Endothelial cell of umbilical vein (primary cell): ENCODE results near the gene TEAD3. TPM values are rescaled to one million over a fixed set of nuclear protein-coding genes. Genes with fewer than 3 reads are reported as not detected.

ENCODE experiments used
- BruUV-seq: library from RNA; stranded (reverse); fragments of 400-500 nt; replicated peaks from 2 replicates; lab custom pipeline; 2021; lab: Mats Ljungman, UMichigan
- CTCF ChIA-PET: fragments of 300-600, 350-600 bp; sonication (Branson Sonifier 250); formaldehyde crosslinking; loops from one replicate; lab custom pipeline; 2021; ENCODE audit warnings: antibody characterized with exemption, inconsistent platforms; lab: Charles Lee
- POLR2A ChIA-PET: fragments of 300-600, 350-600 bp; sonication (Branson Sonifier 250); formaldehyde crosslinking; loops from one replicate; lab custom pipeline; 2021; ENCODE audit warnings: antibody characterized with exemption, inconsistent platforms; lab: Charles Lee
- DNase-seq: peaks from one replicate; pipeline ENCODE4 v3.0.0-alpha.2; 2011; ENCODE audit warnings: low read depth, low spot score
- FAIRE-seq: peaks from 2 replicates; lab custom pipeline; 2011; peaks lifted over from hg19 to GRCh38; lab: Jason Lieb, UNC
- H2AFZ ChIP-seq: 2 replicates; pipeline ENCODE4 v1.6.0; 2012; ENCODE audit warnings: low read depth, low read length, control low read depth, inconsistent platforms
- H3K27ac ChIP-seq: 2 replicates; pipeline ENCODE4 v1.5.1; 2011; ENCODE audit warnings: low read depth, mild to moderate bottlenecking, control low read depth, low read length, moderate library complexity; ENCODE audit not compliant: insufficient read depth
- H3K27me3 ChIP-seq, 2 experiments: 2 replicates each; pipeline versions ENCODE4 v1.6.0 to v1.6.1; 2011; ENCODE audit warnings: low read length in 2 of 2, mixed read lengths in 1 of 2; ENCODE audit not compliant: control insufficient read depth in 2 of 2, insufficient read depth in 2 of 2
- H3K36me3 ChIP-seq, 2 experiments: 2 replicates in 1 of 2; 3 replicates in 1 of 2; pipeline ENCODE4 v1.5.1; 2011; ENCODE audit warnings: low read length in 2 of 2, mild to moderate bottlenecking in 1 of 2, moderate library complexity in 1 of 2; ENCODE audit not compliant: control insufficient read depth in 2 of 2, insufficient read depth in 2 of 2; ENCODE audit errors: extremely low read depth in 1 of 2
- H3K4me1 ChIP-seq: 3 replicates; pipeline ENCODE4 v1.5.1; 2011; ENCODE audit warnings: mild to moderate bottlenecking, low read length; ENCODE audit not compliant: control insufficient read depth, insufficient read depth; ENCODE audit errors: extremely low read depth
- H3K4me2 ChIP-seq: 2 replicates; pipeline ENCODE4 v1.6.1; 2011; ENCODE audit warnings: low read length, control low read depth, mixed read lengths; ENCODE audit not compliant: insufficient read depth
- H3K4me3 ChIP-seq, 3 experiments: fragments of 200-600 bp in 1 of 3; sonication (generic), shearing (Covaris generic) in 1 of 3; replicated peaks in 1 of 3; 2 replicates each; pipeline ENCODE4 v1.5.1; 2011 to 2016; ENCODE audit warnings: control low read depth in 3 of 3, low read length in 3 of 3, mild to moderate bottlenecking in 2 of 3, inconsistent platforms in 1 of 3, low read depth in 1 of 3, moderate library complexity in 1 of 3; ENCODE audit not compliant: insufficient read depth in 1 of 3
- H3K79me2 ChIP-seq: 2 replicates; pipeline ENCODE4 v1.6.0; 2012; ENCODE audit warnings: low read length, inconsistent platforms; ENCODE audit not compliant: control insufficient read depth, insufficient read depth
- H3K9ac ChIP-seq: replicated peaks from 2 replicates; pipeline ENCODE3; 2011; ENCODE audit warnings: low read length, control low read depth; ENCODE audit not compliant: insufficient read depth; ENCODE audit errors: extremely low read depth
- H3K9me1 ChIP-seq: replicated peaks from 3 replicates; pipeline ENCODE4 v1.6.0; 2011; ENCODE audit warnings: mild to moderate bottlenecking, low read length; ENCODE audit not compliant: control insufficient read depth, insufficient read depth; ENCODE audit errors: extremely low read depth
- H3K9me3 ChIP-seq: replicated peaks from 2 replicates; pipeline ENCODE4 v1.5.1; 2012; ENCODE audit warnings: low read length, inconsistent platforms; ENCODE audit not compliant: control insufficient read depth, insufficient read depth
- H4K20me1 ChIP-seq: replicated peaks from 2 replicates; pipeline ENCODE3; 2011; ENCODE audit warnings: mild to moderate bottlenecking, low read length; ENCODE audit not compliant: control insufficient read depth, insufficient read depth; ENCODE audit errors: extremely low read depth
- CTCF ChIP-seq, 2 donors: IDR thresholded peaks; 1 replicate in 1 of 2; 2 replicates in 1 of 2; pipeline ENCODE4 v1.5.1; 2011; ENCODE audit warnings: low read length in 2 of 2, mild to moderate bottlenecking in 2 of 2, moderate library complexity in 2 of 2, control low read depth in 1 of 2, inconsistent platforms in 1 of 2, low read depth in 1 of 2; ENCODE audit not compliant: insufficient read depth in 1 of 2; ENCODE audit errors: extremely low read depth in 1 of 2
- EZH2 ChIP-seq: IDR thresholded peaks from 2 replicates; pipeline ENCODE4 v1.6.1; 2012; ENCODE audit warnings: borderline replicate concordance, low read depth, mild to moderate bottlenecking, moderate library complexity, low read length, inconsistent platforms; ENCODE audit not compliant: severe bottlenecking
- FOS ChIP-seq: IDR thresholded peaks from 2 replicates; pipeline ENCODE4 v1.6.1; 2011; ENCODE audit warnings: mild to moderate bottlenecking, low read length, moderate library complexity, borderline replicate concordance; ENCODE audit not compliant: insufficient read depth
- GATA2 ChIP-seq: IDR thresholded peaks from 2 replicates; pipeline ENCODE4 v1.7.0; 2011; ENCODE audit warnings: low read depth, mild to moderate bottlenecking, moderate library complexity, mixed read lengths, low read length; ENCODE audit not compliant: insufficient read length, insufficient read depth
- JUN ChIP-seq: IDR thresholded peaks from 2 replicates; pipeline ENCODE4 v1.6.1; 2011; ENCODE audit warnings: borderline replicate concordance, low read depth; ENCODE audit not compliant: insufficient read length, insufficient read depth
- MAX ChIP-seq: IDR thresholded peaks from 2 replicates; pipeline ENCODE4 v1.6.1; 2011; ENCODE audit not compliant: insufficient read depth, insufficient read length
- MYC ChIP-seq: IDR thresholded peaks from one replicate; pipeline ENCODE4 v1.6.1; 2011; ENCODE audit warnings: mild to moderate bottlenecking, low read depth, low read length
- POLR2A ChIP-seq: IDR thresholded peaks from 2 replicates; pipeline ENCODE4 v1.6.1; 2012; ENCODE audit warnings: low read depth, mild to moderate bottlenecking, control low read depth, low read length
- POLR2AphosphoS5 ChIP-seq: IDR thresholded peaks from 2 replicates; pipeline ENCODE4 v1.6.1; 2012; ENCODE audit warnings: low read depth, mild to moderate bottlenecking, control low read depth, low read length, moderate library complexity; ENCODE audit not compliant: insufficient read depth
- dilution Hi-C: fragments of 300-500 bp; cut with MboI; formaldehyde crosslinking; loops from one replicate; pipeline ENCODE4 v1.15.0; 2019; ENCODE audit warnings: low sequenced_read_pairs; ENCODE audit not compliant: extremely low pct_ligation_motif_present
- intact Hi-C: fragments of 100-400 bp; cut with micrococcal nuclease; formaldehyde crosslinking; loops from one replicate; pipeline ENCODE4 v1.10.0; 2022
- polyA plus RNA-seq, 4 experiments: library from polyadenylated mRNA; depleted of rRNA in 3 of 4; stranded (reverse) in 3 of 4; unstranded in 1 of 4; fragments of >200 nt; gene quantifications; 2 replicates each; pipeline versions ENCODE4 v1.2.1 to v1.2.3, GENCODE V29; 2011 to 2012; ENCODE audit warnings: missing spikeins in 1 of 4
- total RNA-seq: library from RNA; stranded (reverse); gene quantifications from 2 replicates; pipeline ENCODE4 v1.2.3, GENCODE V29; 2021

Gene TEAD3
- total and polyA plus RNA-seq, 2 donors (not counting 3 experiments of a cell fraction or from before 2014, with no cell fraction given): 1.1 to 1.6 TPM

GRCh38 chr6:35445691-35446090 lies 51.2 kb downstream of the TEAD3 start:
- H3K79me2 ChIP-seq: no peaks in the 10 kb centered on the region
- H2AFZ ChIP-seq: no peak overlapping the region
- TF ChIP-seq EZH2 (no peak), MYC (no peak), FOS (no peak), POLR2AphosphoS5 (no peak), CTCF (IDR thresholded peaks at IDR 0.05; ENCODE audit: extremely low read depth in 1 of 2, insufficient read depth in 1 of 2, low read depth in 1 of 2, low read length in 2 of 2) (no peak), MAX (no peak), GATA2 (no peak), JUN (no peak), POLR2A (no peak)
- H3K27ac ChIP-seq: no peak overlapping the region
- DNase-seq (no peak), FAIRE-seq (no peak)
- no peaks in the 10 kb centered on the region for H3K4me1 ChIP-seq
- intact Hi-C loops: no loop called here
- no TSS peak for BruUV-seq
- no peak overlapping the region for H3K4me3 ChIP-seq
- no peaks in the 10 kb centered on the region for H3K9me1 ChIP-seq
- dilution Hi-C loops: no loop called here
- no peak overlapping the region for H3K4me2 ChIP-seq
- no peaks in the 10 kb centered on the region for H4K20me1 ChIP-seq
- CTCF ChIA-PET: interaction anchor here (1.0 to 9.3 kb wide), 3 partner anchors 23 to 104 kb away, joined by 3 to 228 read pairs (median 8); partner anchors contain the start of gene PPARD
- POLR2A ChIA-PET: no interaction called here
- H3K9me3 ChIP-seq: no peaks in the 10 kb centered on the region
- H3K36me3 ChIP-seq: no peaks in the 10 kb centered on the region
- peaks cover 0 to 1% of the 10 kb centered on the region in 2 experiments for H3K27me3 ChIP-seq
- H3K9ac ChIP-seq: no peak overlapping the region
